ENCODE results near the gene SRPX2.

The SRPX2 gene, protein sequence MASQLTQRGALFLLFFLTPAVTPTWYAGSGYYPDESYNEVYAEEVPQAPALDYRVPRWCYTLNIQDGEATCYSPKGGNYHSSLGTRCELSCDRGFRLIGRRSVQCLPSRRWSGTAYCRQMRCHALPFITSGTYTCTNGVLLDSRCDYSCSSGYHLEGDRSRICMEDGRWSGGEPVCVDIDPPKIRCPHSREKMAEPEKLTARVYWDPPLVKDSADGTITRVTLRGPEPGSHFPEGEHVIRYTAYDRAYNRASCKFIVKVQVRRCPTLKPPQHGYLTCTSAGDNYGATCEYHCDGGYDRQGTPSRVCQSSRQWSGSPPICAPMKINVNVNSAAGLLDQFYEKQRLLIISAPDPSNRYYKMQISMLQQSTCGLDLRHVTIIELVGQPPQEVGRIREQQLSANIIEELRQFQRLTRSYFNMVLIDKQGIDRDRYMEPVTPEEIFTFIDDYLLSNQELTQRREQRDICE

GRCh38 chrX:100643956-100644860 is at the start of gene SRPX2:
Gene SRPX2 (plus strand): TSS chrX:100644199. CDS start chrX:100646323, 2,124 bp downstream.
- DNase-seq (ENCODE audit: low spot score): no peak

DNA sequence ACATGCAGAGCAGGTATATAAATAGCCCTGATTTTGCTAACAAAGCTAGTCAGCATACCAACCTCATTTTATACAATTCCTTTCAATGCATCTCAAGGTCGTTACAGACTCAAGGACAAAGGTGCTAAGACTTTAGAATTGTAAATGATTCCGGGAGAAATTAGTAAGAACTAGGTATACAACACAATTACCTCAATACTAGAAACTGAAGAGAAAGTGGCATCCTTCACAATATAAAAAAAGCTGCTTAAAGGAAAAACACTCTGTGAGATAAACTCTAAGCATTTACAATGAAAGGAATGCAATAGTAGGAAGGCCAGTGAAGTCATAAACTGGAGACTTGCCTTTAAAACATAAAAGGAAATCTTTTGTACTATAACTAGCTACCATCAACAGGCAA is 47.4 kb upstream of the SRPX2 start:
- DNase-seq (ENCODE audit: low spot score): no peak

DNA sequence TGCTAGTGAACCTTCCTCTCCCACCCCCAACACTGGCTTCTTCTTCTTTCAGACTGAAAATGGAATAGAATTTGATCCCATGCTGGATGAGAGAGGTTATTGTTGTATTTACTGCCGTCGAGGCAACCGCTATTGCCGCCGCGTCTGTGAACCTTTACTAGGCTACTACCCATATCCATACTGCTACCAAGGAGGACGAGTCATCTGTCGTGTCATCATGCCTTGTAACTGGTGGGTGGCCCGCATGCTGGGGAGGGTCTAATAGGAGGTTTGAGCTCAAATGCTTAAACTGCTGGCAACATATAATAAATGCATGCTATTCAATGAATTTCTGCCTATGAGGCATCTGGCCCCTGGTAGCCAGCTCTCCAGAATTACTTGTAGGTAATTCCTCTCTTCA is 44.5 kb upstream of the SRPX2 start:
- DNase-seq (ENCODE audit: low spot score): no peak

DNA sequence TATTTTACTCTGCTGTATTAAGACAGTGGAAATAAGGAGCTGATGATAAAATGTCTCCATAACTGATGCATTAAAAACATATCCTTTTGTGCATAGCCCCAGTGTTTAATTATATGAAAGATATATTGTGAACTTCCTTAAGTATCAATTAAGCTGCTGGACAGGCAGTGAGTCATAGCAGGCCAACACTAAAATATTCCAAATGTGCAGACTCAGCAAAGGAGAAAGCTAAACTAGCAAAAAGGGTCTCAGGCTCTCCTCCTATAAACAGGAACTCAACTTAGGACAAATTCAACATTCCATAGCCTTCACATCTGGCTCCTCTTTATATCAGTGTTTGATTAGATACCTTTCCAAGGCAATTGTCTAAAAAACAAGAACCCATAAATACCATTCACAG is 43.7 kb upstream of the SRPX2 start:
- no peak for DNase-seq (ENCODE audit: low spot score)

DNA sequence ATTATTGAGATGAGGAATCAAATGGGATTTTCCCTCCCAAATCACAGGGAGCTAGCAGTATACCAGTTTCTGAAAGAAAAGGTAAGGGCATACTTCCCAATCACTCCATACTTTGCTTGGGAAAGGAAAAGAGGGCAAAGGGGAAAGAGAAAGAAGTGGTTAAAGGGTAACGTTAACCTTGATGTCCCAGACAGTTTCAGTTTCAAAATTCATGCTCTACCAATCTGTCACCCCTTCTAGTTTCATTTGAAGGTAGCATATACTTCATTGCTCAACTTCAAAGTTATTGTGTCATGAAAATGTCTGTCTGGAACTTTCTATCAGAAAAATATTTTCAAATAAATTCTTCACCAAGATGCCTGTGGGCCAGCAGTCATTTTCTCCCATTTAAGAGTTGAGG is 43.2 kb upstream of the SRPX2 start:
- no peak for DNase-seq (ENCODE audit: low spot score)

- no peak for DNase-seq (ENCODE audit: low spot score)
Observed at GRCh38 chrX:100606753-100607152, 37.2 kb upstream of the SRPX2 start.

GRCh38 chrX:100609591-100609990 is 34.4 kb upstream of the SRPX2 start:
- no peak for DNase-seq (ENCODE audit: low spot score)

GRCh38 chrX:100611951-100612350 is 32.0 kb upstream of the SRPX2 start:
- DNase-seq (ENCODE audit: low spot score): no peak

GRCh38 chrX:100615005-100615404 is 29.0 kb upstream of the SRPX2 start:
- DNase-seq (ENCODE audit: low spot score): peak; percentile 1

DNA sequence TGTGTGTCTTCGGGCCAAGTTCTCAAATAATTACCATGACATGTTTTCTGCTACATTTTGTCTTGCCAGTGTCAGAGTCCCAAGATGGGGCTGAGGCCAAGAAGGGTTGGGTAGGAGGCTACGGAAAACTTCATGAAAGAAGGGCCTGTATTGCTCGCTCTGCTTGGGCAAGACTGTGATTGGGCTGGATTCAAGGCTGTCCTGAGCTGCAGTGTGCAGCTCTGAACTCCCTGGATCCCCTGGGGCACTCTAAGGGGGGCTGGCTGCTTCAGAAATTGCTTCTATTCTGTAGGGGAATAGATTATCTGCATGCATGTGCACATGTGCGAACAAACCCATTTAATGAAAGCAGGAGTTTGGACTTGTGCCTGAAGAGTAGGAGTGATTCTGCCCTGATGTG is 21.0 kb upstream of the SRPX2 start:
- DNase-seq (ENCODE audit: low spot score): no peak

DNA sequence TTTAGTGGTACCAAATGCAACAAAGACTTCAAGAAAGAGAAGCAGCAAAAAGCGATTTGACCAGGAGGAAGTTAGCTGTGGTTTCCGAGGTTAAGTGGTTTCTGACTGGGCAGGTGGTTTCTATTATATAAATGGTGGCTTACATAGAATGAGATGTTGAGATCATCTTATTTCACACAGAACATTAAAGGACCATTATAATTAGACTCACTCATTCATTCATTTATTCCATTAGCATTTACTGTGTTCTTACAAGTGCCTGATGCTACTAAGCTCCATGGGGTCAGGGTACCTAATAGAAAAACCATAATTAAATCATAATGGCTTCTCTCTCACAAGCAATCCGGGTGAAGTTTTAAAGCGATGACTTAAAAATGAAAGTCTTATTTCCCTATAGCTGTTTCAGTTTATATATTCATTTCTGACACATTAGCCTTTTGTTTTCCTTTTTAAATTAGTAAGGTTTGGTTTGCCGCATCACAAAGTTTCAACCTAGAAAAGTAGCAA is 18.0 kb upstream of the SRPX2 start:
- DNase-seq (ENCODE audit: low spot score): no peak

GRCh38 chrX:100635040-100635439 is 9.0 kb upstream of the SRPX2 start:
- no peak for DNase-seq (ENCODE audit: low spot score)

- DNase-seq (ENCODE audit: low spot score): no peak
Observed at GRCh38 chrX:100635989-100636320, 8.0 kb upstream of the SRPX2 start.

DNA sequence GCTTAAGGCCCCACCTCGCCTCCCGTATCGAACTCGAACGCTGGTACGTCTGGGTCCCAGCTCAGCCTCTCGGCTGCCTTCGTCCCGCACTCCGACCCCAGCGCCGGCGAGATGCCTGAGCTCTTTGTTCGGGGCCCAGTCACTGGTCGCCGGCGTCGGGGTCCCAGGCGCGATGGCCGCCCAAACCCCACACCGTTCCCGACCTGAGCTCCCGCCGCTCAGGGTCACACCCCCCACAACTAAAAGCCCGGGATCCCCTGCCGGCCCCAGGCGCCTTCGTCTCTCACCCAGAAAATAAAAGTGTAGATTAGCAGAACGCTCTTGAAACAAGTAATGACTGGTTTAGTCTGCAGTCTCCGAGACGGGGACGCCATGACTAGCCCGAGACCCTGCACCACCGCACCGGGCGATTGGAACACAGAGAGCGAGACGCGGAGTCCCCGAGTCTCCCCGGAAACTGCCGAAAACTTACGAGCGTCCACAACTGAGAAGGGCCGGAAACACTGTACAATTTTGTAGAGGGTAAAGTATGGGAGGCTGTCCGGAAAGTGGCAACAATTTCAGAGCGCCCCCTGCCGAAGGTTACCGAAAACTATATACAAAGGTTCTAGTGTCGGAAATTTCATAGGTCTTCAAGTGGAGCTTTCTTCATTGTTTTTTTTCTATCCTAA is 7.5 kb upstream of the SRPX2 start, which contains the start of gene TSPAN6:
Gene TSPAN6, minus strand, starts transcription at position 486 of the 671 bp plus-strand sequence. Its CDS starts 112 bp downstream, at position 374.
- DNase-seq (ENCODE audit: low spot score): peak; percentile 59

DNA sequence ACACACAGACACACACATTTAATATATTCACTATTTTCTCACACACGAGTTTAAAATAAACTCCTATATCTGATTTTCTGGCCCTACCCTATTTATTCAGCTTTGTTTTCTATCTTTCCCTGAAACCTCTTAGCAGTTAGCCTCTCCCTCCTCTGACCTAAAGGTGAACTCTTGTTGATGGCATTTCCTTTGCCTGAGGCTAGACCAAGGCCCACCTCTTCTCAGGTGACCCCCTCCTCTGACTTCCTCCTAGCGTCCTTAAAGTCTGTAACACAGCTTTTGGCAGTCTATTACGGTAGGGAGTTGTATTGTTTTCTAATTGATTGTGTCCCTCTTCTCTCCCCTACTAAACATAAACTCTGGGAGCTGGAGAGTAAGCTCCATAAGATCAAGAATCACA is 1.7 kb upstream of the SRPX2 start:
- no peak for DNase-seq (ENCODE audit: low spot score)

DNA sequence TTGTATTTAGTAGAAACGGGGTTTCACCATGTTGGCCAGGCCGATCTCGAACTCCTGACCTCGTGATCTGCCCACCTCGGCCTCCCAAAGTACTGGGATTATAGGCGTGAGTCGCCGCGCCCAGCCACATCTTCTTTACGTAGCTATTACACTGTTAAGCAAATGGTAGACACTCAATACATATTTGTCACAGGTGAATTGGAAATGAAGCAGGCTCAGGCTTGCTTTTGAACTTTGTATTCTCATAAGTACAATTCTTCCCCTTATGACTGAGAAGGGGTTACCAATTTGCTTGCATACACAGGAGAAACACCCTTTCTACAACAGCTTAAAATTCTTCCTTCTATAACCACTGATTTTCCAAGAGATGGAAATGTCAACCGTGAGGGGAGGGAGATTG is 787 bp upstream of the SRPX2 start:
- no peak for DNase-seq (ENCODE audit: low spot score)

GRCh38 chrX:100645106-100645505 is 1.1 kb downstream of the SRPX2 start:
- no peak for DNase-seq (ENCODE audit: low spot score)

GRCh38 chrX:100647095-100647494 is 3.1 kb downstream of the SRPX2 start:
- DNase-seq (ENCODE audit: low spot score): no peak

DNA sequence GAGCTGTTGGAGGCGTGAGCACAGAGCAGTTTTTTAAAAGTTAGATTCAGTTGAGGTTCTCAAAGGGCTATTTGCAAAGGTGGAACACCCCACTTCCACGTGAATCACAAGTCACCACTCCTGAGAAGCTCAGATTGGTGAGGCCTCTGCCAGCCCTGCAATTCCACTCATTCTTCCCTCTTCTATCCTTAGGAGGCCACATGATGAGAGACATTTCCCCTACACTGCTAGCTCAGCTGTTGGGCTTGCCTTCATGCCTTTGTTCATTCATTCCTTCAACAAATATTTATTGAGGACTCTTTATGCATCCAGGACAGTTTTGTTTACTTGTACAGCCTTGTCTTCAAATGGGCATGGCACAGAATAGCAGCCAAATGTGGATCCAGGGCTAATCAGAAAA is 3.7 kb downstream of the SRPX2 start:
- no peak for DNase-seq (ENCODE audit: low spot score)

DNA sequence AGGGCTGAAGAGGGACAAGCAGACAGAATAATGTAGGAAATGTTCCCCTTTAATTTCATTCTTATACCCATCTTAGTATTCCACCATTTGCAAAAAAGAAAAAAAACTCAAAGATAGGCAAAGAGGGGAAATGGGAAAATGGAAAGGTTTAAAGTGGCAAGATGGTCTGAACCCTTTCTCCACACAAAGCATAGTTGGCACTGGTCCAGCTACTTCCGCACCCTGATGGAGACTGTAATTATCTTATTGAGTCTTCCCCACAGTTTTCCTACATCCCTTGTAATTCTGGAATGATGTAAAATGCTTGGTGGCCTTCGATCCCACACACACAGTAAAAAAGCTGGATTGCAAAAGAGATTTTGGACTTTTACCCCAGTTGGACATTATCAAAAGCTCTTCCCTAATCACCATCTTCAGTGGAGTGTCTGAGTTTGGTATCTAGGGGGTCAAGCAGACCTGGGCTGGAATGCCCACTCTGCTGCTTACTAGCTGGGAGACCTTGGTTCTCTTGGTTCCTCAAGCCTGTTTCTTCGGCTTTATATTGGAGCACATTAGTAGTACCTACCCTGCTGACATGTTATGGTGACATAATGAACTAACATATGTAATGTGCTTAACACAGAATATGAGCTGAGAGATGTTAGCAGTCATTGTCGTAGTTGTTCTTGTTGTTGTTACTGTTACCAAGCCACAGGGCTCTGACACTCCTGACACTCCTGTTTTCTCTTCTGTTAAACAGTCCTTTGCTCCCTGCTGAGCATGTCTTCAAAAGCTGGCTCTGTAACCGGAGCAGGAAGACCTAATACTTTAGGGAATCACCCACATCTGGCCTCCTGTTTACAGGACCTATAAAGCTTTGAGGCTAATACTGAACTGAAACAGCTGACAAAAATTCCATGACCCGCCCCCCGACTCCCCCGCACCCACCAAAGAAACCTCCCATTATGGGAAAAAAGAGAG is 4.7 kb downstream of the SRPX2 start:
- no peak for DNase-seq (ENCODE audit: low spot score)
